NT2/D1 (cell line): Measurements from ENCODE around the gene DUSP22.

Source experiments
- SUZ12 ChIP-seq: IDR thresholded peaks from 2 replicates; pipeline ENCODE4 v1.6.1; 2011; ENCODE audit not compliant: insufficient read length, insufficient read depth; ENCODE audit errors: extremely low read depth
- YY1 ChIP-seq: IDR thresholded peaks from 2 replicates; pipeline ENCODE4 v1.6.1; 2011; ENCODE audit not compliant: insufficient read length, insufficient read depth
- ZNF274 ChIP-seq: IDR thresholded peaks from 2 replicates; pipeline ENCODE4 v1.6.1; 2011; ENCODE audit warnings: mild to moderate bottlenecking, low read depth, low read length

DNA sequence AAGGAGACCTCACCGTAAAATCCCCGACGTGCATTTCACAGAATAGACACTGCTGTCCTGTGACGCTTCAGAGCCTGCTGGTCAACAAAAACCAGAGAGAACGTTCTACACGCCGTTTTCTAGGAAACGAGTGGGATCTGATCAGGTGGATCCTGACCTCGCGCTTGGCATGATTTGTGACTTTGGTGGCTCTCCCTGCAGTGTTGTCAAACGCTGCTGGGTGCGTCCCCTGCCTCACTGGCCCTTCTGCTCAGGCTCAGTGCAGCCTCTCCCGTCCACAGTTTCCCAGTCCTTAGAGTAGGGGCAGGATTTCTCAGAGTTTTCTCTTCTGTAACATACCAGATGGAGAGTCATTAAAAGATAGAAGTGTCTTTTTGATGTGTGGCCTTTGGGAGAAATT is 71.6 kb downstream of the DUSP22 start:
- TF ChIP-seq ZNF274 (no peak), SUZ12 (no peak), YY1 (no peak)
